Smooth muscle cell of the coronary artery (primary cell): ENCODE measurements around the gene ABHD13. TPM values are rescaled to one million over a fixed set of nuclear protein-coding genes. Genes with fewer than 3 reads are reported as not detected.

Source experiments
- total RNA-seq: library from RNA; depleted of rRNA; stranded (reverse); fragments of >200 nt; gene quantifications from 2 replicates; pipeline ENCODE4 v1.2.3, GENCODE V29; 2014; ENCODE audit warnings: low replicate concordance

Gene ABHD13
- 2.0 and 4.4 TPM in 2 replicates for total RNA-seq

DNA sequence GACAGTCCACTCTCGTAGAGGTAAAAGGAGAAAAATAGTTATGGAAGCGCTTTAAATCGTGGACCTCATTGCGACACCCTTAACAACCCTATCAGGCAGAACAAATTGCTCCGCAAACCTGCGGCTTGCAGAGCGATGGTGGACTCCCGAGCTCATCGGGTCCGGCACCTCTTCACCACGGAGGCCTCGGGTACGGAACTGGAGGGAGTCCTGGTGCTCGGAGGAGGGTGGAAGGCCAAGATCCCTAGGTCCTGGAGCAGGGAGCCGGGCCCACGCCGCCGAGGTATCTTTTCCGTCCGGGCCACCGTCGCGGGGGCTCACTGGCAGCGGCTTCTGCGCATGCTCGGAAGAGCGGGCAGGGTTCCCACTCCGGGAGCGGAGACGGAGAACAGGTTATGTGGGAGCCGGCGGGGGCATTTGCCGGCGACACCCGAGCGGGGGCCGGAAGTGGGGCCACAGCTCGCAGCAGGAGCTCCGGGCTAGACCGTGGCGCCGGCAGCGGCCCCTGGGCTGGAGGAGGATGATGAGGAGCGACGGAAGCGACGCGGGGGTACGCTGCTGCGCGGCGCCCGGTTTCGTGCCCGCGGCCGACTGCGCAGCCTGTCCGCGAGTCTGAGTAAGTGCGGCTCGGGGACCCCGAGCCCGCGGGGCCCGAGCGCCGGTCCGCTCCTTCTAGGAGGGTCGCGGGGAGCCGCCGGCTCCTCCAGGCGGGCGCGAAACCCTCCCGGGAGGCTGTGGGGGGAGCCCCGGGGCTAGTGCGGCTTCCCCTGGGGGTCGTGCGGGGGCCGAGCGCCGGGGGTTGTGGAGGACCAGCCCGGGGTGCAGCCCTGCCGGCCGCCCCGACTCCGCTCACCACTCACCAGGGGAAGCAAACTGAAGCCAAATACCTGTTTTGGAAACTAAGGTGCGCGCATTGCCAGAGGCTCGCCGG lies at the start of gene ABHD13:
ABHD13 (plus strand) TSS at position 349 of the 931 bp plus-strand sequence. CDS start 10,827 bp downstream, outside the sequence.

DNA sequence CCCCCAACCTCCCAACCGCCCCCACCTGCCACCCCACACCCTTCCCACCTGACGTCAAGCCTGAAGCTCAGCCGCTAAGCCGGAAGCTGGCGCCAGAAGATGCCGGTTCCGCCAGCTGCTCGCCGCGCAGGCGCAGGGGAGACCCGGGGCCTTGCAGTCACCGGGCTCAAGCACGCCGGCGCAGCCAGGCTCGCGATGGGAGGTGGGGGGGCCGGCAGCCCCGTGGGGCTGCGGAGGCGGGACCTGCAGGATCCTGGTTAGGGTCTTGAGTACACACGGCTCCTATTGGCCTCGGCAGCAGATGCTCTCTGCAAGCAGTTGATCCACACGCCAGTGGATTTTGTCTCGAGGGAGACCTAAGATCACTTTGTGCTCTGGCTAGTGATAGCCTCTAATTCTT lies 2.8 kb upstream of the ABHD13 start, which contains the start of gene LIG4:
LIG4 (minus strand) TSS at position 101 of the 400 bp plus-strand sequence. CDS start 4,268 bp downstream, outside the sequence.

GRCh38 chr13:108269601-108270328 lies 51.6 kb downstream of the ABHD13 start, which contains the start of gene TNFSF13B:
TNFSF13B (plus strand) TSS chr13:108269718; CDS start chr13:108269896, 178 bp downstream.

Other genes starting within 250 kb of the ABHD13 start
- gene LIG4, start 2.9 kb upstream of the ABHD13 start, total RNA-seq = 2.8 and 7.3 TPM in 2 replicates
- gene TNFSF13B, start 51.3 kb downstream of the ABHD13 start, total RNA-seq = 0.60 and 7.3 TPM in 2 replicates